ENCODE measurements around the gene JUP. TPM values are rescaled to one million over a fixed set of nuclear protein-coding genes. Genes with fewer than 3 reads are reported as not detected.

Gene JUP
- total RNA-seq, 1 donor from 2014 or later: 92.5 TPM

DNA sequence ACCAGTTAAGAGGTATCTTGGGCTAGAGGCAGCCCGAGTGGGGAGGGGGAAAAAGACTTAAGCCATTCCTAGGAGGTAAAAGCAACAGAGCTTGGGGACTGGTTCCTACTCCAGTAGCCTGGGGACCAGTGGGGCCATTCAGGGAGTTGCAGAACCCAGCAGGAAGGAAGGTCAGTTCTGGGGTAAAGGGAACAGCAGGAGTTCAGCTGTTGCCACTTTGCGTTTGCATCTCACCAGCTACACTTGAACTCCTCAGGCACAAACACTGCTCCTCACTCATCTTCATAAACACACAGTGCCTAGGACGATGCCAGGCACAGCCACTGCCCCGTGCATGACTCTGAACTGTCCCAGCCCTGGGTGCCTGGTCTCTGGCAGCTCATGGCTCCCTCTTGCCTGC, 56.0 kb downstream of the JUP start:
- Histone ChIP-seq H3K27me3 (ENCODE audit: low read depth) (peaks cover 39% of the 10 kb centered on the region), H3K4me1 (peaks cover 15% of the 10 kb centered on the region), H3K9me3 (no peaks in the 10 kb centered on the region), H3K36me3 (no peaks in the 10 kb centered on the region), H3K4me3 (no peak overlapping the region), H3K27ac (no peak overlapping the region)
- intact Hi-C loops (cut with DNase I): loop anchor here (10.0 kb wide), 1 partner anchor 64 kb away; no protein-coding TSS in a partner anchor
- ATAC-seq: no peak
- DNase-seq: no peak
- TF ChIP-seq, protein P1, sequence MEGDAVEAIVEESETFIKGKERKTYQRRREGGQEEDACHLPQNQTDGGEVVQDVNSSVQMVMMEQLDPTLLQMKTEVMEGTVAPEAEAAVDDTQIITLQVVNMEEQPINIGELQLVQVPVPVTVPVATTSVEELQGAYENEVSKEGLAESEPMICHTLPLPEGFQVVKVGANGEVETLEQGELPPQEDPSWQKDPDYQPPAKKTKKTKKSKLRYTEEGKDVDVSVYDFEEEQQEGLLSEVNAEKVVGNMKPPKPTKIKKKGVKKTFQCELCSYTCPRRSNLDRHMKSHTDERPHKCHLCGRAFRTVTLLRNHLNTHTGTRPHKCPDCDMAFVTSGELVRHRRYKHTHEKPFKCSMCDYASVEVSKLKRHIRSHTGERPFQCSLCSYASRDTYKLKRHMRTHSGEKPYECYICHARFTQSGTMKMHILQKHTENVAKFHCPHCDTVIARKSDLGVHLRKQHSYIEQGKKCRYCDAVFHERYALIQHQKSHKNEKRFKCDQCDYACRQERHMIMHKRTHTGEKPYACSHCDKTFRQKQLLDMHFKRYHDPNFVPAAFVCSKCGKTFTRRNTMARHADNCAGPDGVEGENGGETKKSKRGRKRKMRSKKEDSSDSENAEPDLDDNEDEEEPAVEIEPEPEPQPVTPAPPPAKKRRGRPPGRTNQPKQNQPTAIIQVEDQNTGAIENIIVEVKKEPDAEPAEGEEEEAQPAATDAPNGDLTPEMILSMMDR (IDR thresholded peaks at IDR 0.05): no peak

DNA sequence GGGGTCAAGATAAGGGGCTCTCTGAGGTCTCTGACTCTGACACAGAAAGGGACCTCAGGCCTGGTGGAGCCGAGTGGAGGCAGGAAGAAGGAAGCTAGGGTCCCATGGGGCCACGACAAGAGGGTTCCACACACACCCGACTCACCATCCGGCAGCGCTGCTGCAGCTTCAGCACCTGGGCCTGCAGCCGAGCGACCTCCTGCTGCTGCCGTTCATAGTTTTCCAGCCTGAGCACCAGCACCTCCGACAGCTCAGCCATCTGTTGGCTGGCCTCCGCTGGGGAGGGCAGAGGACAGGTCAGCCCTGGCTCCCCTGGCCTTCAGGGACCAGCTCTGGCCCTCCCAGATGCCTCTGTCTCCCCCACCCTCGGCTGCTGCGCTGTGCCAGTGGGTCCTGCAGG, 58.5 kb downstream of the JUP start:
- Histone ChIP-seq H3K27me3 (ENCODE audit: low read depth) (peaks cover 14% of the 10 kb centered on the region), H3K9me3 (no peaks in the 10 kb centered on the region), H3K36me3 (no peaks in the 10 kb centered on the region), H3K4me1 (no peaks in the 10 kb centered on the region), H3K27ac (no peak overlapping the region), H3K4me3 (no peak overlapping the region)
- DNase-seq (no peak), ATAC-seq (no peak)
- TF ChIP-seq, protein P1 (IDR thresholded peaks at IDR 0.05): no peak
- intact Hi-C loops (cut with DNase I): no loop called here

DNA sequence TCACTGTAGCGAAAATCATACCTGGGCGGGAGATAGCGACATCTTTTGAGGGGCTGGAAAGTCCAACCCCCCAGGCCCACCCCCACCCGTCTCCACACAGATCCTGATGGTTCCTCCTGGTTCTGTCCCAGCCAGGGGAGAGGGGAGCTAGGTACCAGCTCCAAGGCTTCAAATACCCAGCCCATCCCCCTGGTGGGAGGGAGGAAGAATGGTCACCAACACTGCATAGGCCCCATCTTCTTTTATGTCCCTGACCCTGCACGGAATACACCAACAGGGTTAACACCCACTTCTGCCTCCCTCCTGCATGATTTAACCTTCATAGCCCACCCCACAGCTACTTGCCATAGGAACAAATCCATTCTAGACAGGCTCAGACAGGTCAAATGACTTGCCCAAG, 61.4 kb downstream of the JUP start:
- Histone ChIP-seq H3K4me1 (no peaks in the 10 kb centered on the region), H3K27me3 (ENCODE audit: low read depth) (no peaks in the 10 kb centered on the region), H3K27ac (no peak overlapping the region), H3K4me3 (no peak overlapping the region), H3K9me3 (no peaks in the 10 kb centered on the region), H3K36me3 (no peaks in the 10 kb centered on the region)
- DNase-seq (no peak), ATAC-seq (no peak)
- TF ChIP-seq, protein P1 (IDR thresholded peaks at IDR 0.05): no peak
- intact Hi-C loops (cut with DNase I): no loop called here

DNA sequence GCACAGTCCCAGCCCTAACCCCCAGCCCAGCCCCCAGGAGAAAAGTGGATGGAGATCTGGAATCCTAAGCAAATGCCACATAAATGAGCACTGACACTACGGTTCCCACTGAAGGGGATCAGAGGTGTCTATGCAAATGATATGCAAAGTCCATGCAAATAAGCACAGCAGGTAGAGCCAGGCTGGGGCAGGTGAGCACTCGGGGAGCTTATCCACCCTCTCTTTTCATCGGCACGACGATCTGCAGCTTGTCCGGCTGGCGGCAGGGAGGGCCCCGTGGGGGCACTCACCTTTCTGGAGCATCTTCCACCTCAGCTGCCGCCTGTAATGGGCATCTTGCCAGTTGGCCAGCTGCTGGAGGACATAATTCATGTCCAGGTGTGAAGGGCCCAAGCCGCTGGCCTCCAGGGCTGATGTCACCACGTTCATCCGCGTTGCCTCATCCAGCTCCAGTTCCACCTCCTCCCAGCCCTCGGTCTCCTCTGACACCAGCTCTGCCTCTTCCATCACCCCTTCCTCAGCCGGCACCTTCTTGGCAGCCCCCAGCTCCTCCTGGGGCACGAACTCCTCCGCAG, 61.9 kb downstream of the JUP start:
- Histone ChIP-seq H3K4me3 (no peak overlapping the region), H3K27me3 (ENCODE audit: low read depth) (no peaks in the 10 kb centered on the region), H3K36me3 (no peaks in the 10 kb centered on the region), H3K27ac (no peak overlapping the region), H3K4me1 (no peaks in the 10 kb centered on the region), H3K9me3 (no peaks in the 10 kb centered on the region)
- TF ChIP-seq, protein P1 (IDR thresholded peaks at IDR 0.05): no peak
- ATAC-seq (no peak), DNase-seq (no peak)
- intact Hi-C loops (cut with DNase I): no loop called here

DNA sequence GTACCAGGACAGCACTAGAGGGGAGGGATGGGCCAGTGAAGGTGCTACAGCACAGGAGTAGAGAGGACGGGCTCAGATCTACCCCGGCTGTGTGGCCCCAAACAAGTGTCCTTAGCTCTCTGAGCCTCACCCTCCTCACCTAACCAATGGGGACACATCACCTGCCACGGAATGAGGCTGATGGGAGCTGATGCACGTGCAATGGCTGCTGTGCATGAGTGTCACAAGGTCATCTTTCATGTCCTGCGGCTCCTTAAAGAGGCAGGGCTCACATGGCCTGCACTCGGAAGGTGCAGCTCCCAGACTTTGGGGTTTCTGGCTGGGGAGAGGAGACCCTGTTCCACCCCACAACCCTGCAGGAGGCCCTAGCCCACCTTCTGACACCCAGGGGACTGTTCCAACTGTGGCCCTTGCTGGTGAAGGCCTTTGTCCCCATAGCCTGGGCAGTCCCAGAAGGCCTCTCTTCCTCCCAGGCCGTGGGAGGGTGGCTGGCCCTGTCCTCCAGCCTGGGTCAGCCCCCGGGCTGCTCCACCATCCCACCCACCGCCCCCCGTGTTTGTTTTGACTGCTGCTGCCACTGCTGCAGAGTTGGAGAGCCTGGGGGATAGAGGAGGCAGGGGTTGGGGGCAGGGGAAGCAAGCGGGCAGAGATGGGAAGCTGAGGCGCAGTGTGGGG, 62.6 kb downstream of the JUP start:
- Histone ChIP-seq H3K27ac (no peak overlapping the region), H3K4me1 (no peaks in the 10 kb centered on the region), H3K9me3 (no peaks in the 10 kb centered on the region), H3K36me3 (no peaks in the 10 kb centered on the region), H3K27me3 (ENCODE audit: low read depth) (no peaks in the 10 kb centered on the region), H3K4me3 (no peak overlapping the region)
- no peak for DNase-seq
- ATAC-seq: peak in 1 of 2 donors; percentile 31
- TF ChIP-seq, protein P1 (IDR thresholded peaks at IDR 0.05): no peak
- intact Hi-C loops (cut with DNase I): no loop called here

Data from lower lobe of right lung (tissue), 2 donors.